Mucosa of descending colon (tissue), 3 donors: ENCODE data around the gene FITM1. TPM values are rescaled to one million over a fixed set of nuclear protein-coding genes. Genes with fewer than 3 reads are reported as not detected.

Source experiments
- ATAC-seq: fragments of 200-7000 bp; cut with Tn5 transposase; one replicate; pipeline ENCODE4 v1.9.1; 2020; ENCODE audit warnings: mild to moderate bottlenecking, moderate library complexity
- DNase-seq, 3 donors: peaks; one replicate each; pipeline ENCODE4 v3.0.0-alpha.2; 2020
- H3K36me3 ChIP-seq: fragments of 200-600 bp; one replicate; pipeline ENCODE4 v1.8.0; 2021; ENCODE audit warnings: low read depth, mild to moderate bottlenecking
- H3K4me1 ChIP-seq: fragments of 200-600 bp; one replicate; pipeline ENCODE4 v1.8.0; 2021; ENCODE audit warnings: low read depth, mild to moderate bottlenecking
- H3K4me3 ChIP-seq: fragments of 200-600 bp; one replicate; pipeline ENCODE4 v1.8.0; 2021; ENCODE audit warnings: mild to moderate bottlenecking
- H3K9me3 ChIP-seq: fragments of 200-600 bp; one replicate; pipeline ENCODE4 v1.8.0; 2021; ENCODE audit warnings: mild to moderate bottlenecking
- intact Hi-C, 2 donors: fragments of 100-400 bp; cut with DNase I in 1 of 2; cut with micrococcal nuclease in 1 of 2; formaldehyde crosslinking; loops; one replicate each; pipeline versions ENCODE4 v1.11.0 to v1.11.1; 2022; cut with DNase I, micrococcal nuclease
- total RNA-seq, 3 donors: library from RNA; stranded (reverse); fragmentation: NEBNext Ultra II Directional in 2 of 3; extraction: Animal tissue kit (Norgen Biotek cat#: 25700) in 2 of 3; gene quantifications; one replicate each; pipeline versions ENCODE4 v1.2.1 to v1.2.4, GENCODE V29; 2021 to 2023
- TF ChIP-seq, protein P1 (sequence below): fragments of 200-600 bp; IDR thresholded peaks from one replicate; pipeline ENCODE4 v1.8.0; 2022; ENCODE audit warnings: antibody characterized with exemption, mild to moderate bottlenecking
- donor health status: DM: no; HTN: no; CAD: no; lungs with moderate emphysema.
- donor health status: DM: no; HTN: no; CAD: no.
- donor health status: DM: no; HTN: yes; CAD: no.

FITM1 gene
- total RNA-seq, 3 donors from 2014 or later: 0.79 to 1.9 (median 1.3) TPM

DNA sequence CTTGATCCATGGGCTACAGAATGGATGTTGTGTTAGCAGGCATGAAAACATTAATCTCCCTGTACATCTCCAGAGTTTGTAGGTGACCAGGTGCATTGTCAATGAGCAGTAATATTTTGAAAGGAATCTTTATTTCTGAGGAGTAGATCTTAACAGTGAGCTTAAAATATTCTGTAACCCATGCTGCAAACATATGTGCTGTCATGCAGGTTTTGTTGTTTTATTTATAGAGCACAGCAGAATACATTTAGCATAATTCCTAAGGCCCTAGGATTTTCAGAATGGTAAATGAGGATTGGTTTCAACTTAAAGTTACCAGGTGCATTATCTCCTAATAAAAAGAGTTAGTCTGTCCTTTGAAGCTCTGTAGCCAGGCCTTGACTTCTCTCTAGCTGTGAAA is 3.5 kb upstream of the FITM1 start:
- TF ChIP-seq, protein P1, sequence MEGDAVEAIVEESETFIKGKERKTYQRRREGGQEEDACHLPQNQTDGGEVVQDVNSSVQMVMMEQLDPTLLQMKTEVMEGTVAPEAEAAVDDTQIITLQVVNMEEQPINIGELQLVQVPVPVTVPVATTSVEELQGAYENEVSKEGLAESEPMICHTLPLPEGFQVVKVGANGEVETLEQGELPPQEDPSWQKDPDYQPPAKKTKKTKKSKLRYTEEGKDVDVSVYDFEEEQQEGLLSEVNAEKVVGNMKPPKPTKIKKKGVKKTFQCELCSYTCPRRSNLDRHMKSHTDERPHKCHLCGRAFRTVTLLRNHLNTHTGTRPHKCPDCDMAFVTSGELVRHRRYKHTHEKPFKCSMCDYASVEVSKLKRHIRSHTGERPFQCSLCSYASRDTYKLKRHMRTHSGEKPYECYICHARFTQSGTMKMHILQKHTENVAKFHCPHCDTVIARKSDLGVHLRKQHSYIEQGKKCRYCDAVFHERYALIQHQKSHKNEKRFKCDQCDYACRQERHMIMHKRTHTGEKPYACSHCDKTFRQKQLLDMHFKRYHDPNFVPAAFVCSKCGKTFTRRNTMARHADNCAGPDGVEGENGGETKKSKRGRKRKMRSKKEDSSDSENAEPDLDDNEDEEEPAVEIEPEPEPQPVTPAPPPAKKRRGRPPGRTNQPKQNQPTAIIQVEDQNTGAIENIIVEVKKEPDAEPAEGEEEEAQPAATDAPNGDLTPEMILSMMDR: no peak
- H3K9me3 ChIP-seq: no peaks in the 10 kb centered on the region
- DNase-seq: no peak
- no peak for ATAC-seq
- no peak overlapping the region for H3K4me3 ChIP-seq
- H3K36me3 ChIP-seq: no peaks in the 10 kb centered on the region
- intact Hi-C loops: no loop called here
- no peaks in the 10 kb centered on the region for H3K4me1 ChIP-seq

DNA sequence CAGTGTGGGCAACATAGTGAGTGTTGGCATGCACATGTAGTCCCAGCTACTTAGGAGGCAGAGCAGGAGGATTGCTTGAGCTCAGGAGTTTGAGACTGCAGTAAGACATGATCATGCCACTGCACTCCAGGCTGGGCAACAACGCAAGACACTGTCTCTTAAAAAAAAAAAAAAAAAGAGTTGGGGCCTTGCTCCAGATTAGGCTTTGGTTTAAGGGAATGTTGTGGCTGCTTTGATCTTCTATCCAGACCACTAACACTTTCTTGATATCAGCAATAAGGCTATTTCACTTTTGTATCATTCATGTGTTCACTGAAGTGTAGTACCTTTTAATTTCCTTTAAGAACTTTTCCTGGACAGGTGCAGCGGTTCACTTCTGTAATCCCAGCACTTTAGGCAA is 2.8 kb upstream of the FITM1 start:
- intact Hi-C loops: no loop called here
- Histone ChIP-seq H3K36me3 (no peaks in the 10 kb centered on the region), H3K4me3 (no peak overlapping the region), H3K4me1 (no peaks in the 10 kb centered on the region), H3K9me3 (no peaks in the 10 kb centered on the region)
- ATAC-seq: no peak
- TF ChIP-seq, protein P1: no peak
- no peak for DNase-seq

GRCh38 chr14:24129410-24129998 is 955 bp upstream of the FITM1 start:
- no peak for DNase-seq
- ATAC-seq: no peak
- Histone ChIP-seq H3K4me3 (no peak overlapping the region), H3K9me3 (no peaks in the 10 kb centered on the region), H3K4me1 (no peaks in the 10 kb centered on the region), H3K36me3 (no peaks in the 10 kb centered on the region)
- TF ChIP-seq, protein P1: no peak
- intact Hi-C loops: no loop called here

DNA sequence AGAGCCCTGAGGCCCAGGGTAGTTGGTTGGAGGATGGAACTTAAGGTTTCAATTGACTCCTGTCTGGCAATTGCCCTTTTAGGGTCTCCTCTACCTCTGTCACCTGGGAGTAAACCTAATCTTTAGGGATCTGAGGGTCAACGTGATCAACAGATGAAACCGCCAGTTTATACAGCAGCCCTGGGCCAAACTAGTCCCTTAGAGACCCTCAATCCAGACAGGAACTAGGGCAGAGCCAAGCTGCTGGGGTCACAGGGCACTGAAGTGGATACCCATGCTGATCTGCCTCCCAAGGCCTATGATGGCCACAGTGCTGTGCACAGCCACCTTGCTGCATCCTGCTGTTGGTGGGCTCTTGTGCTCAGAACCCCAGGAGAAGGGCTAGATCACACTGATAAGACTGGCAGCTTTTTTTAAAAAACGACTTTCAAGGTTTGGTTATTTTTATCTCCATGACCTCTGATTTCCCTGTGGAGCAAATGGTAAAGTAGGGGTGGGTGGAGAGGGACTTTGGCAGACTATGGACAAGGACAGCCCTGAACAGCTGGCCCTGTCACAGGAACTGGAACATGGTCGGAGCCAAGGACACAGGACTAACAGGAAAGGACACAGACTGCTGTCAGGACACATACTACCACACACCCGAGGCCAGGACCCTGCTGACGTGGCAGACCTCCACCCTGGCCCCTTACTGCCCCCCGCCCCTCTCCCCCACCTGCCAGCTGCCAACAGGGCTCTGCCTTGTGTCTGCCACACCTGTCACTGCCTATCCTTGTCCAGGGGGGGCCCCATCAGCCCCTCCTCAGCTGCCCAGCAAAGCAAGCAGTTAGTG is 474 bp downstream of the FITM1 start:
- intact Hi-C loops: no loop called here
- H3K36me3 ChIP-seq: no peaks in the 10 kb centered on the region
- ATAC-seq (no peak), DNase-seq (no peak)
- H3K4me1 ChIP-seq: no peaks in the 10 kb centered on the region
- no peak overlapping the region for H3K4me3 ChIP-seq
- H3K9me3 ChIP-seq: no peaks in the 10 kb centered on the region
- TF ChIP-seq, protein P1: no peak

- intact Hi-C loops: no loop called here
- H3K9me3 ChIP-seq: no peaks in the 10 kb centered on the region
- H3K4me3 ChIP-seq: no peak overlapping the region
- TF ChIP-seq, protein P1: no peak
- no peak for ATAC-seq
- H3K4me1 ChIP-seq: peaks cover under 1% of the 10 kb centered on the region
- no peak for DNase-seq
- H3K36me3 ChIP-seq: no peaks in the 10 kb centered on the region
Measured at GRCh38 chr14:24131549-24131966, 1.1 kb downstream of the FITM1 start.
